22Rv1 (cell line): ENCODE results near the gene SUSD4.
"Not testable (repeated sequence)": the region's sequence is repeated elsewhere in the genome, so short reads cannot be mapped to it uniquely, and the experiment has no call there.

Source experiments
- ZFX ChIP-seq: fragments of 450-650 bp; IDR thresholded peaks from 2 replicates; pipeline ENCODE4 v1.6.1; 2017; ENCODE audit warnings: antibody characterized with exemption, borderline replicate concordance
- TF ChIP-seq, protein P1 (sequence below): fragments of 450-650 bp; IDR thresholded peaks from 2 replicates; pipeline ENCODE4 v1.5.1; 2017; ENCODE audit warnings: mild to moderate bottlenecking

DNA sequence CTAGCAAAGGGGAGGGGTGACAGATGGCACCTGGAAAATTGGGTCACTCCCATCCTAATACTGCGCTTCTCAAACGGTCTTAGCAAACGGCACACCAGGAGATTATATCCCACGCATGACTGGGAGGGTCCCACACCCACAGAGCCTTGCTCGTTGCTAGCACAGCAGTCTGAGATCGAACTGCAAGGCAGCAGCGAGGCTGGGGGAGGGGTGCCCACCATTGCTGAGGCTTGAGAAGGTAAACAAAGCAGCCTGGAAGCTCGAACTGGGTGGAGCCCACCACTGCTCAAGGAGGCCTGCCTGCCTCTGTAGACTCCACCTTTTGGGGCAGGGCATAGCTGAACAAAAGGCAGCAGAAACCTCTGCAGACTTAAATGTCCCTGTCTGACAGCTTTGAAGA lies 85.7 kb downstream of the SUSD4 start:
- TF ChIP-seq, protein P1, sequence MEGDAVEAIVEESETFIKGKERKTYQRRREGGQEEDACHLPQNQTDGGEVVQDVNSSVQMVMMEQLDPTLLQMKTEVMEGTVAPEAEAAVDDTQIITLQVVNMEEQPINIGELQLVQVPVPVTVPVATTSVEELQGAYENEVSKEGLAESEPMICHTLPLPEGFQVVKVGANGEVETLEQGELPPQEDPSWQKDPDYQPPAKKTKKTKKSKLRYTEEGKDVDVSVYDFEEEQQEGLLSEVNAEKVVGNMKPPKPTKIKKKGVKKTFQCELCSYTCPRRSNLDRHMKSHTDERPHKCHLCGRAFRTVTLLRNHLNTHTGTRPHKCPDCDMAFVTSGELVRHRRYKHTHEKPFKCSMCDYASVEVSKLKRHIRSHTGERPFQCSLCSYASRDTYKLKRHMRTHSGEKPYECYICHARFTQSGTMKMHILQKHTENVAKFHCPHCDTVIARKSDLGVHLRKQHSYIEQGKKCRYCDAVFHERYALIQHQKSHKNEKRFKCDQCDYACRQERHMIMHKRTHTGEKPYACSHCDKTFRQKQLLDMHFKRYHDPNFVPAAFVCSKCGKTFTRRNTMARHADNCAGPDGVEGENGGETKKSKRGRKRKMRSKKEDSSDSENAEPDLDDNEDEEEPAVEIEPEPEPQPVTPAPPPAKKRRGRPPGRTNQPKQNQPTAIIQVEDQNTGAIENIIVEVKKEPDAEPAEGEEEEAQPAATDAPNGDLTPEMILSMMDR = not testable (repeated sequence)
- not testable (repeated sequence) for TF ChIP-seq ZFX
